Measurements from ENCODE around the gene TPP2.

The TPP2 gene

DNA sequence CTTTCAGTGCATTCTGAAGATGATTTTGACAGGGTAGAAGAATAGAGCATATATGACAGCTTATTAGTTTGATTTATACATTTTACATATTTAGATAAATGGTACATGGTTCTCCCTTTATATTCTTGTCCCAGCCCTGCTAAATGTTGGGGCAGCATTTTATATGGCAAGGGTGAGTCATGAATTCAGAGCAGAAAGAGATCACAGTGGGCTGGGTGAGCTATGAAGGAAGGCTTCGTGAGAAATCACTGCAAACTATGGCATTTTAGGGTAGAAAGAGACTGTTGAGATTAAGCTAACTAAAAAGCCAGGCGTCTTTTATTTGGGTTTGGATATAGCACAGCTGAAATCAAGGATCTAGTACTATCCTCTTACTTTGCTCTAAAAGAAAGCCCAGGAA, 122.0 kb downstream of the TPP2 start:
- no peak for DNase-seq (ENCODE audit: extremely low read depth in 1 of 2, low read depth in 1 of 2)

DNA sequence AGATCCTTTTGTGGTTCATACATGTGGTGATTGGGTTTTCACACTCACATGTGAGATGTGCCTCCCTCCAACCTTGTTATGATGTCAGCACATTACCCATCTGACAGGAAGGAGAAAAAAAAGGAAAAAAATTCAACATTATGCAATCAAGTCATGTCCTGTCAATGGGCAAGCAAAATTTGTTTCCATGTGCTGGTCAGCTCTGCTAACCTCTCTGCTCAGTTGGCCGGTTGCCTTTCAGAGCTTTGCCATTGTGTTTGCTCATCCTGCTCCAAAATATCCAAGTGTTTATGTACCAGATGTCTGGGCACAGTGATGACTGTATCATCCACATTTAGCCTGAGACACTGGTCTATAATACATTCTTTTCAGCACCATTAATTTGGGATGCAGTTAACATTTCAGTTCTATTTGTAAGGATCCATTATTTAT, 125.0 kb downstream of the TPP2 start:
- no peak for DNase-seq (ENCODE audit: extremely low read depth in 1 of 2, low read depth in 1 of 2)

DNA sequence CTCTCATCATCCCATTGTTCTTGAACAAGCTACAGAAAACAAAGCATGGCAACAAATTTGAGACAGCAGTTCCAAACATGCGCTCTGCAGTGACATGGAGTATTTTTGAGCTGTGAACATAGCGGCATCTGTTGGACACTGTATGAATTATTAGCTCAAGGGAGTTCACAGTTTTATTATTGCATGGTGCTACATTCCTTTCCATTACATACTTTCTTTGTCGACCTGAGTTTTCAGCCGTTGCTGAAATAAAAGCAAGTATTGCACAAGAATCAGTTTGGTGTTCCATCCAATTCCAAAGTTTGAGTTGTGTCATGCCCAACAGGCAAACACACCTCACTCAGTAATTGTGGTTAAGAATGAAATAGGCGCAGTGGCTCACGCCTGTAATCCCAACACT, 128.1 kb downstream of the TPP2 start:
- DNase-seq (ENCODE audit: extremely low read depth in 1 of 2, low read depth in 1 of 2) = no peak

- DNase-seq (ENCODE audit: extremely low read depth in 1 of 2, low read depth in 1 of 2) = no peak
Observed at GRCh38 chr13:102726430-102726829, 129.6 kb downstream of the TPP2 start.

Measured in stimulated activated CD8-positive, alpha-beta memory T cell treated with anti-CD3 and anti-CD28 coated beads, Interleukin-7, amount 100 ng/mL, for 48 hours (primary cell).